Measurements from ENCODE around the gene ZBTB16. TPM values are rescaled to one million over a fixed set of nuclear protein-coding genes. Genes with fewer than 3 reads are reported as not detected.

ZBTB16 gene
- total and polyA plus RNA-seq, 3 donors from 2014 or later: 11.4 to 88.5 (median 51.5) TPM

DNA sequence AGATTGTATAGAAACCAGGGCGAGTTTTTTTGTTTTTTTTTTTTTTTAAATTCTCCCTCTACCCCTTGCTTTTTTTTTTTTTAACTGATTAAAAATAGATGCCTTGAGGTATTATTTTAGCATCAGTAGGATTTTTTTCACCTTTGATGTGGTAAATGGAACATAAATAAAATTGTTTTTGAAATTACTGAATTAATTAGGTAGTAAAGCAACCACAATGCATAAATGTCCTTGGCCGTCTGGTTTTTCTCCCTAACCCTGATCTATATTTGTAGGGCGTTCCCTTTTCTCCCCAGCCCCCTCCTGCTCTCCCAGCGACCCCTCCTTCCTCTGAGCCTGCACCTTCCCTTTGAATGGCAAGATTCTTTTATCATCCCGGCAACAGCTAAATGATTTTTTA lies 107.8 kb downstream of the ZBTB16 start:
- TF ChIP-seq POLR2A (IDR thresholded peaks at IDR 0.05): no peak
- TF ChIP-seq, protein P1, sequence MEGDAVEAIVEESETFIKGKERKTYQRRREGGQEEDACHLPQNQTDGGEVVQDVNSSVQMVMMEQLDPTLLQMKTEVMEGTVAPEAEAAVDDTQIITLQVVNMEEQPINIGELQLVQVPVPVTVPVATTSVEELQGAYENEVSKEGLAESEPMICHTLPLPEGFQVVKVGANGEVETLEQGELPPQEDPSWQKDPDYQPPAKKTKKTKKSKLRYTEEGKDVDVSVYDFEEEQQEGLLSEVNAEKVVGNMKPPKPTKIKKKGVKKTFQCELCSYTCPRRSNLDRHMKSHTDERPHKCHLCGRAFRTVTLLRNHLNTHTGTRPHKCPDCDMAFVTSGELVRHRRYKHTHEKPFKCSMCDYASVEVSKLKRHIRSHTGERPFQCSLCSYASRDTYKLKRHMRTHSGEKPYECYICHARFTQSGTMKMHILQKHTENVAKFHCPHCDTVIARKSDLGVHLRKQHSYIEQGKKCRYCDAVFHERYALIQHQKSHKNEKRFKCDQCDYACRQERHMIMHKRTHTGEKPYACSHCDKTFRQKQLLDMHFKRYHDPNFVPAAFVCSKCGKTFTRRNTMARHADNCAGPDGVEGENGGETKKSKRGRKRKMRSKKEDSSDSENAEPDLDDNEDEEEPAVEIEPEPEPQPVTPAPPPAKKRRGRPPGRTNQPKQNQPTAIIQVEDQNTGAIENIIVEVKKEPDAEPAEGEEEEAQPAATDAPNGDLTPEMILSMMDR (IDR thresholded peaks at IDR 0.05): no peak
- DNase-seq: no peak
- intact Hi-C loops (cut with DNase I; ENCODE audit: low total_unique reads): no loop called here
- Histone ChIP-seq H3K4me3 (no peak overlapping the region), H3K27ac (peak overlapping the region; percentile 98 to 99), H3K27me3 (no peaks in the 10 kb centered on the region), H3K36me3 (ENCODE audit: low read depth, missing control alignments) (no peaks in the 10 kb centered on the region), H3K9me3 (no peaks in the 10 kb centered on the region), H3K4me1 (peaks cover 92% of the 10 kb centered on the region)
- WGBS, 2 donors: 52 to 58% methylated on average over 5 of the region's 5 CpGs

DNA sequence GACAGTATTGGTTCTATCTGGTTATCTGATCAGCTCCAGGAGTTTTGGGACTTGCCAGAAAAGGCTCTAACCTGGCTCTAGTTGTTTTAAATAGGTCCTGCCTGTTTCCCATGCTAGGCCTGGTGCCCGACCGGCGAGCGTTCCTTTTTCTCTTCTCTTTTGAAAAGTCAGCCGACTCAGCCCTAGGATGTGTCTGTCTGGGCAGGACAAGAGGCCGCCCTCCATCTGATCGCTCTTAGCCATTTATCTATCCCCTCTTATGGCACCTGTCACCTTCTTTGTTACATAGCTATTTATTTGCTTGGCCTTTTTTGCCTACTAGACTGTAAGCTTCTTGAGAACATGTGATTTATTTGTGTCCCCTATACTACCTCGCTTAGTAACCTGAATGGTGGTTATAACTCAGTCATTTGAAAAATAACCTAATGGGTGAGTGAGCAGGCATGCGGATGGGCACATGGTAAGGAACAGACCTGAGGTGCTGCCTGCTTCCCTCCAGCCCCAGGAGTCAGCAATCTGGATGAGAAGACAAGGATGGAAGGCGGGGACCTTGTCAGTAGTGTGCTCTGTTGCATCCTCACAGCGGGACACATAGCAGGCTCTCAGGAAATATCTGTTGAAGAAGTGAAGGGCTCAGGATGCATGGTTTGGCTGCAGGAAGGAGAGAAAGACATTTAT lies 108.4 kb downstream of the ZBTB16 start:
- 75 to 81% methylated on average over 11 of the region's 11 CpGs for WGBS, 2 donors
- intact Hi-C loops (cut with DNase I; ENCODE audit: low total_unique reads): no loop called here
- Histone ChIP-seq H3K27ac (peak overlapping the region; percentile 98 to 99), H3K36me3 (ENCODE audit: low read depth, missing control alignments) (no peaks in the 10 kb centered on the region), H3K27me3 (no peaks in the 10 kb centered on the region), H3K4me1 (peaks cover 94% of the 10 kb centered on the region), H3K9me3 (no peaks in the 10 kb centered on the region), H3K4me3 (no peak overlapping the region)
- DNase-seq: no peak
- TF ChIP-seq POLR2A (IDR thresholded peaks at IDR 0.05): no peak
- TF ChIP-seq, protein P1 (IDR thresholded peaks at IDR 0.05): no peak

DNA sequence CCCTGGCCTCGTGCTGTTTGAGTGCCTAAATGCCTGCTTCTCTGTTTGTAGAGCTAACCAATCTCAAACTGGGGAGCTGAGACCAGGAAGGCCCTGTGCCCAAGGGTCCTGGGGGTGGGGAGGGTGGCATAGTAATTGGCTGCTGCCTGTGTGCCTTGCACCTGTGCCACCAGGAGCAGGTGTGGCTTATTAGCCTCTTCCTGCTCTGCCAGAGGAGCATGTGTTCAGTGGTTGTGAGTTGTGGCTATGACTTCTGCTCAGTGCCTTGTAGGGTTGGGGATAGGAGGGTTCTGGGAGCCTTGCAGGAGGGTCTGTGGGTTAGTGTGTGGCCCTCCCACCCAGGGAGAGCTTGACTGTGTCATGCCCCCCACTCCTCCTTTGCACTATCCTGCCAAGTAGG lies 109.2 kb downstream of the ZBTB16 start:
- WGBS, 2 donors: 55 to 84% methylated on average over 1 of the region's 1 CpG

DNA sequence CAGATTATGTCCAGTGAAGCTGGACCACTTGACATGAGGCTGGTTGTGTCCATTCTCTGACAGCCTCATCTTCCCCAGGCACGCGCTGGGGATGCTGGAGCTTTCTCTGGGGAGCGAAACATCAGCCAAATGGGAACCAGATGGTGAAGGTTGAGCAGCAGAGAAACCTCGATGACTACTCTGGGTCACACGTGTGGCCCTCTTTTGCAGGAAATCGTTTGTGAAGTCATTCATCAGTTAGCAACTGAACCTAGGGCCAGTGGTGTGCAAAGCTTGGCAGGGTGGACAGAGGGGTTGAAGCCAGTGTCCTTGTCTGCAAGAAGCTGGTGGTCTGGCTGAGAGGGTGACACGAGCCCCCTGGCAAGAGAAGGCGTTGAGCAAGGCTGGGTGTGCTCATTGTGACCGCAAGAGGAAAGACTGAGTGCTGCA lies 109.8 kb downstream of the ZBTB16 start:
- Histone ChIP-seq H3K4me3 (no peak overlapping the region), H3K27ac (peak overlapping the region; percentile 98 to 99), H3K9me3 (no peaks in the 10 kb centered on the region), H3K4me1 (peaks cover 92% of the 10 kb centered on the region), H3K36me3 (ENCODE audit: low read depth, missing control alignments) (no peaks in the 10 kb centered on the region), H3K27me3 (no peaks in the 10 kb centered on the region)
- TF ChIP-seq POLR2A (IDR thresholded peaks at IDR 0.05): no peak
- TF ChIP-seq, protein P1 (IDR thresholded peaks at IDR 0.05): no peak
- no peak for DNase-seq
- intact Hi-C loops (cut with DNase I; ENCODE audit: low total_unique reads): no loop called here
- WGBS, 2 donors: 77 to 84% methylated on average over 9 of the region's 9 CpGs

More for the DNA sequence above, 109.2 kb downstream of the ZBTB16 start:
- no peak for DNase-seq
- H3K4me3 ChIP-seq: no peak overlapping the region
- no peaks in the 10 kb centered on the region for H3K36me3 ChIP-seq (ENCODE audit: low read depth, missing control alignments)
- no peaks in the 10 kb centered on the region for H3K9me3 ChIP-seq
- H3K4me1 ChIP-seq: peaks cover 95% of the 10 kb centered on the region
- TF ChIP-seq, protein P1 (IDR thresholded peaks at IDR 0.05): no peak
- intact Hi-C loops (cut with DNase I; ENCODE audit: low total_unique reads): no loop called here
- H3K27ac ChIP-seq: peak overlapping the region; percentile 98 to 99
- H3K27me3 ChIP-seq: no peaks in the 10 kb centered on the region

DNA sequence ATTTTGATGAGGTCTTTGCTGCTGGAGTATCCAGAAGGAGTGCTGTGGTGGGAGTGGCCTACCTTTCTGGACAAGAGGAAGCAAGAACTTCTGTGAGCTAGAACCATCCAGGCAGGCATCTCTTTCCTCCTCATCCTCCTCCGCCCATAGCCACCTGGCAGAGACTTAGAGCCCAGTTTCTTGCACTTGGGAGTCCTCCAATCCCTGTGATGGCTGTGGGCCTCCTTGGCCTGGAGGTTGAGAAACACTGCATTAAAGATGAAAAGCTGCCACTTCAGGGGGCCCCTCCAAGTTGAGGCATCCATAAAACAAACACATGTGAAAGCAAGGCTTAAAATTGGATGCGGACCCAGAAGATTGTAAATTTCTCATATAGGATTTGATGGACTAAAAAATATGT lies 110.3 kb downstream of the ZBTB16 start:
- H3K27ac ChIP-seq: peak overlapping the region; percentile 98 to 99
- intact Hi-C loops (cut with DNase I; ENCODE audit: low total_unique reads): no loop called here
- WGBS, 2 donors: 89 to 95% methylated on average over 2 of the region's 2 CpGs

More for the DNA sequence above, 110.3 kb downstream of the ZBTB16 start:
- H3K27me3 ChIP-seq: no peaks in the 10 kb centered on the region
- H3K36me3 ChIP-seq (ENCODE audit: low read depth, missing control alignments): no peaks in the 10 kb centered on the region
- H3K4me3 ChIP-seq: no peak overlapping the region
- peaks cover 91% of the 10 kb centered on the region for H3K4me1 ChIP-seq
- no peak for TF ChIP-seq POLR2A (IDR thresholded peaks at IDR 0.05)
- TF ChIP-seq, protein P1 (IDR thresholded peaks at IDR 0.05): no peak
- H3K9me3 ChIP-seq: no peaks in the 10 kb centered on the region
- no peak for DNase-seq

All from testis (tissue), 3 donors.